HG02973 (cell line): ENCODE data around the gene PARK7.

Experiments used
- ATAC-seq: cut with Tn5 transposase; IDR thresholded peaks from one replicate; pipeline ENCODE4 v1.9.1; 2021; ENCODE audit warnings: moderate library complexity; ENCODE audit not compliant: unreplicated experiment

The PARK7 gene

DNA sequence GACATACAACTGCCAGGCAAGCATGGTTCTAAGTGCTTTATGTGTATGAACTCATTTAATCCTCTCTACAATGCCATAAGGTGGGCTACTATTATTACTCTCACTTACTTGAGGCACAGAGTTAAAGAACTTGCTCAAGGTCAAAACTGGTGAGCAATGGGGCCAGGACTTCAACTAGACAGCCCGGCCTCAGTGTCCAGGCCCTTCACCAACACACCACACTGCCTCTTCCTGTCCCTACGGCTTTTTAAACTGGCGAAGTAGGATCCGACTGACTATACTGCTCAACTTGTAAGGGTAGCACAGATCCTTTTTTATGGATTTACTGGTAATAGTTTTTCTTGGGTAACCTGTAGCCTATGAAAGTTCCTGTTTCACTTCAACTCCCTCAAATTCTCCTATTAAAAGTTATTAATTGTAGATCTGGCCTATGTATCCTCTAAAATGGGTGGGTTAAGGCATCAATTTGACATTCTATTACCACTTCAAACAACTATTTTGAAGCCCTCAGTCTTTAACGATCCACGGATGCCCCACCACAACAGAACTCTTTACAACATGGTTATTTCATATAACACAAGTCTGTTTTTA lies 60.3 kb downstream of the PARK7 start:
- no peak for ATAC-seq

DNA sequence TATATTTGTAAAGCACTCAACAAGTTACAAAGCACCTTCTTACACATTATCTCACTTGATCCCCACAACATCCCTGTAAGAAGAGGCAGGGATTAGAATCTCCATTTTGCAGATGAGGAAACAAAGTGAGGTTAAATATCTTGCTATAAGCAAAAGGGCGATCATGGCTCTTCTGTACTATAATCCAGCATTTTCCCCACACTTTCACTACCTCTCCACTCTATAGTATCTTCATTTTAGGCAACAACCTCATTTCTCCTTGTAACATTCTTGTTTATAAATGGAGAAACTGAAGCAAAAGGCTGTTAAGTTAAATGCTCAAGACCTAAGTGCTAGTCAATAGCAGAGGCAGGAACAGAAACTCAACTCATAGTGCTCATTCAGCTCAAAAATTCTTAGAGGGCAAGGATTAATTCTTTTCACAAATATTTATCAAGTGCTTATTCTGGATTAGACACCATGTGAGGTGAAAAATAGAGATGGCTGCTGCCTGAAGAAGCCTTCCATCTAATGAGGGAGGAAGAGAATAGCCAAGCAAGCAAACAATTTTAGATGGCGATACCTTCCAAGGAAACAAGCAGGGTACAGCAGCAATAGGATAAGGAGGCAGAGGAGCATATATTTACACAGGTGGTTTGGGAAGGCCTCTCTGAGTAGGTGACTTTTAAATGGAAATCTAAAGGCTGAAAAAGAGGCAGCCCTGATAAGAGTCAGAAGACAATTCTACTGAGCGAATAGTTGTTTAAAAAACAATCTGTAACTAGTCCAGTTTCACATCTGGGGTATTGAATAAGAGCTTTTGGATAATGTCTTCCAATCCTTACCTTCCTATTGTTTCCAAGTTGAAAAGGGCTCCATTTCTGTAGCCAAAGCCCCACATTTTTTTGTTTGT lies 61.1 kb downstream of the PARK7 start:
- no peak for ATAC-seq

DNA sequence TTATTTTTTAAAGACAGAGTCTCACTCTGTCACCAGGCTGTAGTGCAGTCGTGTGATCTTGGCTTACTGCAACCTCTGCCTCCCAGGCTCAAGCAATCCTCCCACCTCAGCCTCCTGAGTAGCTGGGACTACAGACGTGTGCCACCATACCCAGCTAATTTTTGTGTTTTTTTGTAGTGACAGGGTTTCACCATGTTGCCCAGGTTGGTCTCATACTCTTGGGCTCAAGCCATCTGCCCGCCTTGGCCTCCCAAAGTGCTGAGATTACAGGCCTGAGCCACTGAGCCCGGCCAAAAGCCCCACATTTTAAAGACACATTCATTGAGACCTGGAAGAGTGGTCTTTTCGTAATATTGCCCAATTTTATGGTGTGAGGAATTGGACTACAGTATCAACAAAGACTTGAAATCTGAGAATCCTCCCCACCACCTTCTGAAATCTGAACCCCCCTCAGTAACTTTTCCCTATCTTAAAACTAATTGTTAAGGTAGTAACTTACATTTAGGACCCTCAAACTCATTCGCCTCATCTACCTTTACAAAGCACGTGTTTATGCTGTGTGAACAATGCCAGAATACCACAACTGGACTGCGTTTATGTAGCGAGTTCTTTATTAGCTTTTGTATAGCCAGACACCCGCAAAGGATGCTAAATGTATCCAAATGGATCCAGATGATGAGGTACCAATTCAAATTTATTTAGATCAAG lies 61.9 kb downstream of the PARK7 start:
- no peak for ATAC-seq

DNA sequence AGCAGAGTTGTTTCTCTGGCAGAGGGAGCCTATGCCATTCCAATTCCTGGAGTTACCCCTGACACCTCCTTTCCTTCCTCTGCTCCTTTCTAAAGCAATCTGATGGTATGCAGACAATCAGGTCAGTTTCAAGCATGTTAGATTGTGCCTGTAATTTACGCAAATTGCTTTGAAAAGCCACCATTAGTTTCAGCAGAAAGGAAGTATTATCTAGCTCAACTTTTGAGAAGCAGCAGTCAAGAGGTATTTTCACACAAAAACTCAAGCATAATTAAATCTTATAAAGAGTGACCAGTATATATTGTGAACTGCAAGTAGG lies 62.4 kb downstream of the PARK7 start:
- ATAC-seq, result no peak

DNA sequence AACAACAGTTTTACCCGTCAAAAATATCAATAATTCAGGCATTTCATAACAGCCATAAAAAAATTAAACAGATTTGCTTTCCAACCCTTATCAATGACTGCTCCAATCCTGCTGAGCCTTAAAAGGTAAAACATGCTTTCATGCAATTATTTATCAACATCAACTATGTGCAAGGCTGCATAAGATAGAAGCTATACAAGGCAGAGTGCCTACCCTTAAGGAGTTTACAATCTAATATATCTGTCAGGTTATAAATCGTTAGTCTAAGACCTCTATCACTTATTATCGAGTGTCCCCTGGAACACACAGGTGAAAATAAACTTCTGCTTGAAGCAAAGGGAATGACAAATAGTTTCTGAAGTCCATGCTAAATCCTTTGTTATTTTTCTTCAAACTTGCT lies 62.8 kb downstream of the PARK7 start:
- no peak for ATAC-seq

DNA sequence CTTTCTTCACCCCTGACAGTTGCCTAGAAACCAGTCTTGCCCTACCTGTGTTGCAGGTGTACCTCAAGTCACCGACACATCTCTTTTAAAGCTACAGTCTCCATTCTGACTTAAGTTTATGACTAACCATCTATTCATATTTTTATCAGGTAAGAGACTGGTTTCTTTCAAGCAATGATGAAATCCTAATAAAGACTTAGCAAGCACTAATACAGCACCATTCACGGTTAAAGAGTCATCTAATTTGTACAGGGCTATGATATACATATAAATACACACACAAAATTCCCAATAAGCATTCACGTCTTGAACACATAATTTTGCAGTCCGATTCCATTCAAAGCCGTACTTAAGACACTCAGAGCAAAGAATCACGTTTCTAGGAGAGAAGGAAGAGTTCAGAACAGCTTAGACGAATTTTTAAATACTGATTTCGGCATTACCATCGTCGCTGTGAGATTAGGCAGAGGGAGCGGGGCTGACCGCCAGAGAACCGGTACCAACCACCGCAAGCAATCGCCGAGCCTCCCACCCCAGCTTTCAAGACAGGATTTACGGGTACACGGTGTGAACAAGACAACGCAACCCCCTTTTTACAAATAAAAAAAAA lies 63.7 kb downstream of the PARK7 start:
- ATAC-seq, result no peak

DNA sequence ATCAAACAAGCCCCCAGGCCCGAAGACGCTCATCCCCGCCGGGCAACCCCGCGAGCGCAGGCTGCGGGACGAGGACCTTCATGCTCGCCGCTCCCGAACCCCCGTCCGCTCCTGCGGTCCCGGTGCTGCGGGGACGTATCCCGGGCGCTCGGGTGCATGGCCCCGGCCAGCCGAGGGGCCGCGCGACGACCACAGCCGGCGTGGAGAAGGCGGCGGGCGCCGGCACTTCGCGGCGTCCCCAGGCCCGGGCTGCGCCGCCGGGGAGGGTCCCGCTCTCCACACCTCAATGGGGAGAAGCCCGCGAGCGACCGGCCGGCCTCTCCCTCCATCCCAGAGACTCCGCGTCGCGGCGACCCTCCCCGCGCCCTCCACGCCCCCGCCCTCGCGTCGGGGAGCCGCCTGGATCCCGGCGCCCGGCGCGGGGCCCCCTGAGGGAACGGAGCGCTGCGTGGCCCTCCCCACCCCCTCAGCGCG lies 64.2 kb downstream of the PARK7 start:
- peak; percentile 18 for ATAC-seq

DNA sequence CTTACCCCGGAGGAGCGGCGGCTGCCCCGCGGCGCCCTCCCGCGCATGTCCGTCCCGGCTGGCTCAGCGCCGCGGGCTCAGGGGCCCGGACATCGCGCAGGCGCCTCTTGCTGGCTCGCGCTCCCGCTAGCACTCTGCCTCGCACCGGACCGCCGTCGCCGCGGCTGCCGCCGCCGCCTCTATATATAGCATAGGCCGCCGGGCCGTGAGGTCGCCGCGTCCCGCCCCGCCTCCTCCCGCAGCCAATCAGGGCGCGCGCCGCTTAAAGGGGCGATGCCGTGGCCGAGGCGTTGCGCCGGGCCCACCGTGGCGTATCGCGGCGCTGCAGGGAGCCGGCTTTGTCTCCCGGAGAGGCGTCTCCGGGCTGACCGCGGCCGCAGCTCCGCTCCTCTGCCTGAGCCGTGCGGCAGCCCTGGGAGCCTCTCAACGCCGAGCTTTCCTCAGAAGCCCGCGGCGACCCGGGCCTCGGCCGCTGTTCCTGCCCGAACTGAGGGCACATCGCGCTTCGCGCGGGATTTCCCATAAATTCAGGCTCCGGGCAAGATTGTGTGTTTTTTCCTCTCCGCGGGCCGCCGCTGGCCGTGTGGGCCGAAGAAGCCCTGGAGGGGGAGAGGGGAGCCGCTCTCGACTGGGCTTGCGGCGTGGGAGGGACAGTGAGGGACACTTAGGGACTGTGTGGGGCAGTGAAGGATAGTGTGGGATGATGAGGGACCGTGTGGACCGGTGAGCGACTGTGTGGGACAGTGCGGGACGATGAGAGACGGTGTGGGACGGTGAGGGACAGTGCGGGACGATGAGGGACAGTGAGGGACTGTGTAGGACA lies 64.9 kb downstream of the PARK7 start, which contains the start of gene ERRFI1:
ERRFI1 (minus strand) TSS at position 157 of the 823 bp plus-strand sequence. CDS start 10,690 bp downstream, outside the sequence.
- peak; percentile 89 for ATAC-seq

DNA sequence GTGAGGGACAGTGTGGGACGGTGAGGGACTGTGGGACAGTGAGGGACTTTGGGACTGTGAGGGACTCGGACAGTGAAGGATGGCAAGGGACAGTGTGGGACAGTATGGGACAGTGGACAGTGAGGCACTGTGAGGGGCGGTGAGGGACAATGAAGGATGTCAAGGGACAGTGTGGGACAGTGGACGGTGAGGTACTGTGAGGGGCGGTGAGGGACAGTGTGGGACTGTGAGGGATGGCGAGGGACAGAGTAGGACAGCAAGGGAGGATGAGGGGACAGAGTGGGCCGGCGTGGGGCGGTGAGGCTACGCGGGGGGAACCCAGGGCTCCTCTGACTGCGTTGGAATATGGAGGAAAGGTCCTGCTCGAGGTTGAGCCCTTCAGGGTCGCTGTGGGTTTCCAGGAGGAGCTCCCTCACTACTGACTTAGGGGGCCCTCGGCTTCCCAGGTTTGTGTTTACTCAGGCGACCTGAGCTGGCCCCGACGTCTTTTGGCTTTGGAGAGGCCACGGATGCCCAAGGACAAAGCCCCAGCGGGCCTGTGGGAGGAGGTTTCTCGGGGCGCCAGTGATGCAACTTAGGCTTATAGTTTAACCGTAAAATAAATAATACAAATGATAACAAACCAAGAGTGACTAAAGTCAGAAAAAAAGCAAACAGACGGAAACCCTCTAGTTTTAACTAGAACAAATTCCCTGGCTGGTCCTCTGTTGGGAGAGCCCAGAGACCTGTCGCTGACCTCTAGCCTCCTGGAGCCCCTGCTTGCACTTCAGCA lies 65.7 kb downstream of the PARK7 start:
- no peak for ATAC-seq

DNA sequence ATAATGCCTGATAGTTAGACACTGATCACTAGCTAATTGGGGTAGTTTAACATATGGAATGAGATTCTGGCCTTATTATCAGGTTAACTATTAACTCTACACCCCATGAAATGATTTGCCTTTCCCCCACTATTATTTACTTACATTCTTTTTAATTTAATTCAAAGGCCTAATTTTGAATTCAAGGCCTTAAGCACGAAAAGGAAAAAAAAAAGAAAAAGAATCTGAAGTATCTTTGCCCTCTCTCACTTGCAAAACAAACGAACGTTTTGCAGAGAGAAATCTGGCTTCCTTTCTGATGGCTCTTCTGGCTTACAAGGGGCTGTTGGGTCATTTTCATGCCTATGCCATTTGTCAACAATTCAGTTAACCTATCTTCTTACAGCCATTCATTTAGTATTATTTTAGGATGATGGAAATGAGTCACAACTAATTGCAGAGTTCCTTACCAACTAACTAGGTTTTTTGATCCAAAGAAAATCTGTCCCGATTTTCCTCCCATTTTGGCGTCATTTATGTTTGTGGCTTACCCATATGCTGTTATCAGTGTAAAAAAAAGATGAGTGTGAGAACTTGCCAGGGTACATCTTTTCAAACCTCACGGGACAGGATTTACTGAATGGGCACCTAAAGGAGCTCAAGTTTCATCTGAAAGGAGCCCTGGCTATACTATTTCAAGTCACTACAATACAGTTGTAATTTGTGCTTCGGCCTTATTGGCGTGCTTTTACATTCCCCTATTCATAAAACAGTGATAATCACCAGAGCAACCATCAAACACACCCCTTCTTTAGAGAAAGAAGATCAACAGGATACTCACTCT lies 66.4 kb downstream of the PARK7 start:
- ATAC-seq, result no peak

DNA sequence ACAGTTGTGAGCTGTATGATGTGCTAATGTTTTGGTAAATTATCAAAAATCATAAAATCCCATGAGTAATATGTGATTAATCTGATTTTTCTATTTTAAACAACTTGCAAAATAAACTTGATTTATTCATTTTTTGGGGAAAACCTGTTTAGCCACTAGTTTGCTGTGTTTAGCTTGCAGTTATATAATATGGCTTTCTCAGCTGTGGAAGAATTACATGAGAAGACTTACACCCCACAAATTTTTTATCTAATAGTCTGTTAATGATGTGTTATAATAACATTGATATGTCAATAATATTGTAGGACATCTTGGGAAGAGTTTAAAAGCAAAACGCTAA lies 67.0 kb downstream of the PARK7 start:
- ATAC-seq, result no peak

DNA sequence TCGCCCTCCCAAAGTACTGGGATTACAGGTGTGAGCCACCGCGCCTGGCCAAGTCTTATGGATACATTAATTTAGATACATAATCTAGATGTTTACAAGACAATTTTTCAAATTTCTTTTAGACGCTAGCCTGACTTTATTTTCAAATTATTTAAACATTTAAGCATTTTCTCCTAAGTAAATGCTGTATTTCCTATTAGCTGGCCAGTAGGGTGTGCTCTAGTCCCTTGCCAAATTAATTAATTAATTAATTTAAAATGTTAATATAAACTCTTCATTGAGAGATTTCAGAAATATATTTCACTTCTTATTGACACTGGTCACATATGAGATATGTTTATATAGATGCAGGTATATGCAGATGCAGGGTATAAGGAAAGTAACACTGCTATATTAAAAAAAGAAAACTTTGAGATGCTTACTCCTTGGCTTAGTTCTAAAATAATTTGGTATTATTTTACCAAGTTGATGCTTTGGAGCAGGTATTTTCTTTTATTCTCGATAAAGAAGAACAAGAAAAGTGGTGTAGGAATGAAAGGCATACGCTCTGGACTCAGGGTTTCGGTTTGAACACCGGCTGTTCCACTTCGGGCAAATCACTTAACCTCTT lies 69.8 kb downstream of the PARK7 start:
- ATAC-seq, result no peak

DNA sequence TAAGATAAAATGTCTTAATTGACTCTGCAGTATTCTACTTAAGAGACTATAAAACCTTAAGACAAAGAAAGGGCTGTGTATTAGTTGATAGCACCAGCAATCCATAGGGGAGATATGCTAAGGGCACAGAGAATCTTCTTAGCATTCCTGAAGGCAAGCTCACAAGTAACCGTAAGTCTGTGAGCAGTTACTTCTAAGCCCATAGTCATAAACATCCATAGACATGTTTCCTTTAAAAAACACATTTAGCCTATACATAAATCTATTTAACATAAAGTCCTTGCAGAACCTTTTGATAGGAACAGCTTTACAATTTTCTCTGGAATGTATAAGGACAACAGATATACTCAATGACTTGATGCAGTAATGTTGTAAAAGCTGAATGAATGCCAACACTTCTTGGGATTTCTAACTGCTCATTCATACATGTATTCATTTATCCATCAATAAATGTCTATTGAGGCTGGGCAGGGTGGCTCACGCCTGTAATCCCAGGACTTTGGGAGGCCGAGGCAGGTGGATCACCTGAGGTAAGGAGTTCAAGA lies 70.9 kb downstream of the PARK7 start:
- no peak for ATAC-seq

DNA sequence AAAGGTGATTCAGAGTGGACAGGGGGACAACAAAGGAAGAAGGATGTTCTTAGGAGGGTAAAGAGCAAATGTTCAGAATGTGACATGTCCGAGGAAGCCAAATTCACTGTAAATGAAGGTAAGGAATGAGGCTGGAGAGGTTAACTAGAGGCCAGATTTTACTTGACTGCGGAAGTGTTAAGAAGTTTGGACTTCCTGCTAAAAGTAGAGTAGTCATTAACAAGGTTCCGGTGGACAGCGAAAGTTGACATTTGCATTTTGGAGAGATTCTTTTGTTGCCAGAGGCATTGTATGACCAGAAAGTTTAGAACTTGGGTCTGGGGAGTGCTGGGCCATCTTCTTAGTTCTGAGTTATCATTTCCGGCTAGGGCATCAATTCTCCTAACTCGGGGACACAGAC lies 71.8 kb downstream of the PARK7 start:
- ATAC-seq, result no peak
